HepG2 (cell line): Measurements from ENCODE around the gene PPP4R1. TPM values are rescaled to one million over a fixed set of nuclear protein-coding genes. Genes with fewer than 3 reads are reported as not detected.

Experiments used
- ATAC-seq: fragments of 200-7000 bp; cut with Tn5 transposase; 3 replicates; pipeline ENCODE4 v1.9.1; 2020; ENCODE audit warnings: mild to moderate bottlenecking, moderate library complexity
- BruUV-seq: library from RNA; stranded (reverse); fragments of 400-500 nt; replicated peaks from 2 replicates; lab custom pipeline; 2021; lab: Mats Ljungman, UMichigan
- CTCF ChIA-PET: fragments of 300-600 bp; formaldehyde crosslinking; extraction: SDS; loops from one replicate; lab custom pipeline; 2021; ENCODE audit warnings: low total read pairs, inconsistent platforms, low intra/inter-chr PET ratio; lab: Yijun Ruan, JAX
- POLR2A ChIA-PET: fragments of 350-600 bp; sonication (Branson Sonifier 250); formaldehyde crosslinking; loops from one replicate; lab custom pipeline; 2020; ENCODE audit warnings: antibody characterized with exemption, inconsistent platforms; lab: Yijun Ruan, JAX
- DNase-seq: peaks from one replicate; pipeline ENCODE4 v3.0.0-alpha.2; 2015; ENCODE audit warnings: low spot score
- FAIRE-seq: peaks from 3 replicates; lab custom pipeline; 2011; peaks lifted over from hg19 to GRCh38; lab: Jason Lieb, UNC
- H2AFZ ChIP-seq: one replicate; pipeline ENCODE4 v1.6.1; 2011; ENCODE audit warnings: low read length, inconsistent platforms
- H3K27ac ChIP-seq: fragments of 300-600 bp; 3 replicates; pipeline ENCODE4 v1.8.0; 2011; ENCODE audit warnings: mixed run types, mild to moderate bottlenecking, mixed read lengths, low read length, inconsistent platforms; ENCODE audit not compliant: insufficient read depth; ENCODE audit errors: extremely low read length
- H3K27me3 ChIP-seq, 2 experiments: fragments of 200-600 bp in 1 of 2; 2 replicates in 1 of 2; 3 replicates in 1 of 2; pipeline versions ENCODE4 v1.6.0 to v1.8.0; 2011; ENCODE audit warnings: low read length in 2 of 2, mild to moderate bottlenecking in 2 of 2, moderate library complexity in 2 of 2, inconsistent platforms in 1 of 2; ENCODE audit not compliant: insufficient read depth in 2 of 2, control insufficient read depth in 1 of 2
- H3K36me3 ChIP-seq, 2 experiments: fragments of 200-600 bp in 1 of 2; replicated peaks in 1 of 2; 2 replicates in 1 of 2; 3 replicates in 1 of 2; pipeline versions ENCODE4 v1.5.1 to v1.8.0; 2011; ENCODE audit warnings: low read length in 2 of 2, inconsistent platforms in 1 of 2; ENCODE audit not compliant: insufficient read depth in 2 of 2, control insufficient read depth in 1 of 2
- H3K4me1 ChIP-seq: 2 replicates; pipeline ENCODE4 v1.5.1; 2012; ENCODE audit warnings: low read length, inconsistent platforms; ENCODE audit not compliant: insufficient read depth
- H3K4me2 ChIP-seq: 2 replicates; pipeline ENCODE4 v1.6.0; 2011; ENCODE audit warnings: low read depth, low read length, inconsistent platforms
- H3K4me3 ChIP-seq, 3 experiments: fragments of 200-600 bp in 1 of 3; sonication (generic), shearing (Covaris generic) in 1 of 3; replicated peaks in 1 of 3; 2 replicates each; pipeline ENCODE4 v1.5.1; 2011 to 2016; ENCODE audit warnings: low read length in 3 of 3, inconsistent platforms in 2 of 3, low read depth in 2 of 3, mild to moderate bottlenecking in 2 of 3, control low read depth in 1 of 3, mixed read lengths in 1 of 3; ENCODE audit not compliant: insufficient read depth in 1 of 3
- H3K79me2 ChIP-seq: one replicate; pipeline ENCODE4 v1.6.1; 2011; ENCODE audit warnings: low read length, inconsistent platforms; ENCODE audit not compliant: insufficient read depth
- H3K9ac ChIP-seq: 2 replicates; pipeline ENCODE4 v1.6.0; 2011; ENCODE audit warnings: mild to moderate bottlenecking, low read depth, low read length, inconsistent platforms; ENCODE audit not compliant: insufficient read depth
- H3K9me3 ChIP-seq: 2 replicates; pipeline ENCODE4 v1.5.1; 2012; ENCODE audit warnings: mild to moderate bottlenecking, low read length
- H4K20me1 ChIP-seq: 2 replicates; pipeline ENCODE4 v1.6.0; 2011; ENCODE audit warnings: inconsistent platforms, mild to moderate bottlenecking, low read length, moderate library complexity; ENCODE audit not compliant: insufficient read depth
- ATM ChIP-seq: fragments of 450-650 bp; IDR thresholded peaks from 2 replicates; pipeline ENCODE4 v1.7.1; 2017; ENCODE audit warnings: mild to moderate bottlenecking, borderline replicate concordance
- CHD4 ChIP-seq: fragments of 200-600 bp; sonication (generic); IDR thresholded peaks from 2 replicates; pipeline ENCODE4 v1.7.0; 2017; ENCODE audit warnings: mild to moderate bottlenecking, low read length, borderline replicate concordance
- ESRRA ChIP-seq: sonication (generic); formaldehyde crosslinking; IDR thresholded peaks from 2 replicates; pipeline ENCODE4 v1.5.1; 2020; ENCODE audit warnings: mild to moderate bottlenecking, low read depth, missing genetic modification reagents
- SIN3A ChIP-seq: IDR thresholded peaks from 2 replicates; pipeline ENCODE4 v1.6.1; 2011; ENCODE audit warnings: low read depth, mild to moderate bottlenecking, control low read depth, low read length, borderline replicate concordance
- THRA ChIP-seq: sonication (generic); formaldehyde crosslinking; IDR thresholded peaks from 2 replicates; pipeline ENCODE4 v1.4.0; 2020; ENCODE audit warnings: missing genetic modification reagents, borderline replicate concordance
- TRIM22 ChIP-seq: fragments of 450-650 bp; IDR thresholded peaks from 2 replicates; pipeline ENCODE4 v1.6.1; 2017
- ZBTB34 ChIP-seq: sonication (generic); formaldehyde crosslinking; IDR thresholded peaks from 2 replicates; pipeline ENCODE4 v1.8.0; 2022; ENCODE audit warnings: mild to moderate bottlenecking, missing genetic modification reagents
- ZBTB46 ChIP-seq: sonication (generic); formaldehyde crosslinking; IDR thresholded peaks from 2 replicates; pipeline ENCODE4 v1.4.0; 2020; ENCODE audit warnings: mild to moderate bottlenecking, missing genetic modification reagents, borderline replicate concordance
- ZNF704 ChIP-seq: sonication (generic); formaldehyde crosslinking; IDR thresholded peaks from 2 replicates; pipeline ENCODE4 v1.8.1; 2023; ENCODE audit warnings: mild to moderate bottlenecking, inconsistent platforms, moderate library complexity, missing genetic modification reagents, borderline replicate concordance
- ZSCAN21 ChIP-seq: sonication (generic); formaldehyde crosslinking; IDR thresholded peaks from 2 replicates; pipeline ENCODE4 v1.8.0; 2022; ENCODE audit warnings: mild to moderate bottlenecking, missing genetic modification reagents, moderate library complexity, borderline replicate concordance
- WGBS: methylation state at CpG from one replicate; pipeline ENCODE4 v1.1.6; 2017; ENCODE audit warnings: low lambda C conversion rate; 5-methylcytosine and 5-hydroxymethylcytosine counted together
- in situ Hi-C: cut with HindIII; loops from 2 replicates; pipeline ENCODE4 v1.10.0; 2017; ENCODE audit warnings: low pct_unique_long_range_greater_than_20kb; ENCODE audit not compliant: extremely low pct_ligation_motif_present
- intact Hi-C: fragments of 100-400 bp; cut with micrococcal nuclease; formaldehyde crosslinking; loops from one replicate; pipeline ENCODE4 v1.10.0; 2022; ENCODE audit not compliant: unreplicated experiment
- polyA plus RNA-seq, 8 experiments: library from polyadenylated mRNA; depleted of rRNA in 3 of 8; stranded (reverse) in 7 of 8; unstranded in 1 of 8; fragments of >200 nt; fragmentation: Illumina TruSeq in 4 of 8; extraction: Trizol in 4 of 8; gene quantifications; 2 replicates each; pipeline versions ENCODE4 v1.2.1 to v1.2.3, GENCODE V29; 2011 to 2016; ENCODE audit warnings: low read depth in 4 of 8, missing spikeins in 1 of 8, mixed read lengths in 1 of 8; ENCODE audit not compliant: insufficient read depth in 1 of 8
- total RNA-seq, 5 experiments: library from RNA; depleted of rRNA; stranded (reverse); fragments of >200 nt; fragmentation: Illumina TruSeq; extraction: Trizol; gene quantifications; 2 replicates each; pipeline ENCODE4 v1.2.3, GENCODE V29; 2016; ENCODE audit warnings: low read depth in 1 of 5
- TF ChIP-seq, protein P1 (sequence below): sonication (generic); formaldehyde crosslinking; conservative IDR thresholded peaks from 2 replicates; pipeline ENCODE4 v1.4.0; 2020; ENCODE audit warnings: mild to moderate bottlenecking, missing genetic modification reagents, moderate library complexity

Gene PPP4R1
- total and polyA plus RNA-seq, 2 of the 13 experiments (the other 11 are each of a cell fraction or from before 2014, with no cell fraction given), result 66.5 to 72.4 TPM

DNA sequence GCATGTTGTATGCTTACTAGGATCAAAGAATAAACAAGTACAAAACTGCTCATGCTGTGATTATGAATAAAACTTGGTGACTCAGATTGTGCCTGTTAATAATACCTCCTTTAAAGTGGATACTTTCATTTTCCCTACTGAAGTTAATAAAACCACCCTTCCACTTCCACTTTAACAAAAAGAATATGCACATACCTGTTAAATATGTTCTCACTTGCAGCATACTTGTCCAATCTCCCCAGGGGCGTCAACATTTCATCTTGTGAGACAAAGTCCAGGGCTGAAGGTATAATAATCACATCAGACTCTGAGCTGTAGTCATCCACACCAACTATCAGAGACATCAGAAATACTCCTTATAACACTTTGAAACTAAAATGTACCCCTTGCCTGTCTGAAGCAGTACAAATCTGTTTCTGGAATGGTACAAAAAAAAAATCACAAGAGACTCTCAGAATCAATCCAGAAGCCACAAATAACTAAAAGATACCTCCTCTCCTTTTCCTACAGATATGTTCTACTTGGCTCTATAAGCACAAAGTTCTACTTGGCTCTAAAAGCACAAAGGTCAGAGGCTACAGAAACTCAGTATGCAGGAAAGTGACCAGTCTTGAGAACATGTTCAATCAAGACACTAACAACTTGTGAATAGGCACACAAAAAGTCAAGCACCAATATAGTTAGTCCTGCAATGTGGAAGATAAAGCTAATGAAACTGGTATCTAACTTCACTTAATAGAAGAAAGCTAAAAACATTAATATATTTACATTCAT is 19.3 kb downstream of the PPP4R1 start:
- ATAC-seq (no peak), DNase-seq (no peak), FAIRE-seq (no peak)
- Histone ChIP-seq H3K79me2 (peaks cover 66% of the 10 kb centered on the region), H3K4me3 (no peak overlapping the region), H3K4me1 (peaks cover 53% of the 10 kb centered on the region), H3K9ac (no peak overlapping the region), H3K4me2 (peak overlapping the region; percentile 42), H3K36me3 (peaks cover 3 to 22% of the 10 kb centered on the region in 2 experiments), H3K27me3 (no peaks in the 10 kb centered on the region), H2AFZ (no peak overlapping the region), H3K27ac (peak overlapping the region; percentile 30), H3K9me3 (no peaks in the 10 kb centered on the region), H4K20me1 (peaks cover 17% of the 10 kb centered on the region)
- WGBS, result 43% methylated on average over 1 of the region's 1 CpG
- intact Hi-C loops, result no loop called here
- in situ Hi-C loops, result no loop called here
- ChIA-PET CTCF (no interaction called here), POLR2A (no interaction called here)
- BruUV-seq, result no TSS peak
- TF ChIP-seq ZBTB34 (CRISPR knock-in tag), result no peak
- TF ChIP-seq, protein P1, sequence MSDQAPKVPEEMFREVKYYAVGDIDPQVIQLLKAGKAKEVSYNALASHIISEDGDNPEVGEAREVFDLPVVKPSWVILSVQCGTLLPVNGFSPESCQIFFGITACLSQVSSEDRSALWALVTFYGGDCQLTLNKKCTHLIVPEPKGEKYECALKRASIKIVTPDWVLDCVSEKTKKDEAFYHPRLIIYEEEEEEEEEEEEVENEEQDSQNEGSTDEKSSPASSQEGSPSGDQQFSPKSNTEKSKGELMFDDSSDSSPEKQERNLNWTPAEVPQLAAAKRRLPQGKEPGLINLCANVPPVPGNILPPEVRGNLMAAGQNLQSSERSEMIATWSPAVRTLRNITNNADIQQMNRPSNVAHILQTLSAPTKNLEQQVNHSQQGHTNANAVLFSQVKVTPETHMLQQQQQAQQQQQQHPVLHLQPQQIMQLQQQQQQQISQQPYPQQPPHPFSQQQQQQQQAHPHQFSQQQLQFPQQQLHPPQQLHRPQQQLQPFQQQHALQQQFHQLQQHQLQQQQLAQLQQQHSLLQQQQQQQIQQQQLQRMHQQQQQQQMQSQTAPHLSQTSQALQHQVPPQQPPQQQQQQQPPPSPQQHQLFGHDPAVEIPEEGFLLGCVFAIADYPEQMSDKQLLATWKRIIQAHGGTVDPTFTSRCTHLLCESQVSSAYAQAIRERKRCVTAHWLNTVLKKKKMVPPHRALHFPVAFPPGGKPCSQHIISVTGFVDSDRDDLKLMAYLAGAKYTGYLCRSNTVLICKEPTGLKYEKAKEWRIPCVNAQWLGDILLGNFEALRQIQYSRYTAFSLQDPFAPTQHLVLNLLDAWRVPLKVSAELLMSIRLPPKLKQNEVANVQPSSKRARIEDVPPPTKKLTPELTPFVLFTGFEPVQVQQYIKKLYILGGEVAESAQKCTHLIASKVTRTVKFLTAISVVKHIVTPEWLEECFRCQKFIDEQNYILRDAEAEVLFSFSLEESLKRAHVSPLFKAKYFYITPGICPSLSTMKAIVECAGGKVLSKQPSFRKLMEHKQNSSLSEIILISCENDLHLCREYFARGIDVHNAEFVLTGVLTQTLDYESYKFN (CRISPR knock-in tag), result no peak
- TF ChIP-seq TRIM22, result no peak
- TF ChIP-seq THRA (CRISPR knock-in tag), result no peak
- no peak for TF ChIP-seq ZSCAN21 (CRISPR knock-in tag)
- no peak for TF ChIP-seq ZNF704 (CRISPR knock-in tag)
- TF ChIP-seq CHD4, result no peak
- no peak for TF ChIP-seq SIN3A
- TF ChIP-seq ZBTB46 (CRISPR knock-in tag), result no peak
- no peak for TF ChIP-seq ATM
- TF ChIP-seq ESRRA (CRISPR knock-in tag), result no peak
